Epidermal melanocyte (primary cell): ENCODE results near the gene TNPO2.
"Not testable (repeated sequence)": the region's sequence is repeated elsewhere in the genome, so short reads cannot be mapped to it uniquely, and the experiment has no call there.

ENCODE experiments used
- DNase-seq: peaks from one replicate; pipeline ENCODE4 v3.0.0; 2011; ENCODE audit warnings: low spot score; ENCODE audit not compliant: insufficient read length

TNPO2 gene

GRCh38 chr19:12737835-12738351 is 14.2 kb upstream of the TNPO2 start:
- DNase-seq = no peak

- DNase-seq = peak; percentile 100
Observed at GRCh38 chr19:12736995-12737834, 13.5 kb upstream of the TNPO2 start, which contains the start of gene GET3. Gene GET3 (plus strand): TSS chr19:12737497. CDS start chr19:12737506, 9 bp downstream.

GRCh38 chr19:12733369-12734214 is 9.9 kb upstream of the TNPO2 start:
- no peak for DNase-seq

- no peak for DNase-seq
Observed at GRCh38 chr19:12731337-12731736, 7.6 kb upstream of the TNPO2 start.

GRCh38 chr19:12730064-12730463 is 6.3 kb upstream of the TNPO2 start:
- DNase-seq = no peak

- DNase-seq = no peak
Observed at GRCh38 chr19:12727745-12728433, 4.2 kb upstream of the TNPO2 start.

- no peak for DNase-seq
Observed at GRCh38 chr19:12726988-12727316, 3.2 kb upstream of the TNPO2 start.

- not testable (repeated sequence) for DNase-seq
Observed at GRCh38 chr19:12725612-12726011, 1.9 kb upstream of the TNPO2 start.

- no peak for DNase-seq
Observed at GRCh38 chr19:12723381-12723640, 421 bp downstream of the TNPO2 start.

GRCh38 chr19:12722566-12723380 is 959 bp downstream of the TNPO2 start:
- DNase-seq = peak; percentile 100

- peak; percentile 71 for DNase-seq
Observed at GRCh38 chr19:12721656-12722565, 1.8 kb downstream of the TNPO2 start.

- DNase-seq = no peak
Observed at GRCh38 chr19:12720851-12721655, 2.7 kb downstream of the TNPO2 start.

GRCh38 chr19:12720296-12720695 is 3.4 kb downstream of the TNPO2 start:
- no peak for DNase-seq

GRCh38 chr19:12715929-12716328 is 7.8 kb downstream of the TNPO2 start:
- no peak for DNase-seq

- DNase-seq = no peak
Observed at GRCh38 chr19:12715102-12715501, 8.6 kb downstream of the TNPO2 start.

GRCh38 chr19:12713304-12713703 is 10.4 kb downstream of the TNPO2 start:
- not testable (repeated sequence) for DNase-seq

- not testable (repeated sequence) for DNase-seq
Observed at GRCh38 chr19:12712077-12712476, 11.7 kb downstream of the TNPO2 start.

- no peak for DNase-seq
Observed at GRCh38 chr19:12711187-12711586, 12.5 kb downstream of the TNPO2 start.

- DNase-seq = no peak
Observed at GRCh38 chr19:12708641-12709040, 15.1 kb downstream of the TNPO2 start.
